ENCODE data around the gene SIDT1. TPM values are rescaled to one million over a fixed set of nuclear protein-coding genes. Genes with fewer than 3 reads are reported as not detected.

The SIDT1 gene
- total and polyA plus RNA-seq, 4 donors, result 0.08 to 2.2 (median 0.82) TPM

DNA sequence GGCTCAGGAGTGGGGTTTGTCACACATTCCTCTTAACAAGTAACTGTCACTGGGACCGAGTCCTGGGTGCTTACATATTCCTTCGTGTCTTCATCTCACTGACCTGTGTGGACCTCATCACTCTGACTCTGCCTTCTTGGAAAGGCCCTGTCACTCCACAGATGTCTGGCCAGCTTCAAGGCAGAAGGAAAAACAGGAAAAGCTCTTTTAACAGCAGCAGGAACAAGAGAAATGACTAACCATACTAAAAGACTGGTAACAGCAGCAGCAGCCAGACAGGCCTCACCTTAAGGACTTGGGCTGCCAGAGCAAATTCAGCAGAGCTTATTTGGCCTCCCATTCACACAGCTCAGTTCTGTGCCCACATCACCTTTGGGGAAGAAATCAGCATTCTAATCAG is 96.0 kb downstream of the SIDT1 start:
- no peak overlapping the region for H3K27ac ChIP-seq (ENCODE audit: low read depth in 1 of 2, low read length in 2 of 2)
- TF ChIP-seq HNF4G (IDR thresholded peaks at IDR 0.05) (no peak), REST (IDR thresholded peaks at IDR 0.05) (no peak)

DNA sequence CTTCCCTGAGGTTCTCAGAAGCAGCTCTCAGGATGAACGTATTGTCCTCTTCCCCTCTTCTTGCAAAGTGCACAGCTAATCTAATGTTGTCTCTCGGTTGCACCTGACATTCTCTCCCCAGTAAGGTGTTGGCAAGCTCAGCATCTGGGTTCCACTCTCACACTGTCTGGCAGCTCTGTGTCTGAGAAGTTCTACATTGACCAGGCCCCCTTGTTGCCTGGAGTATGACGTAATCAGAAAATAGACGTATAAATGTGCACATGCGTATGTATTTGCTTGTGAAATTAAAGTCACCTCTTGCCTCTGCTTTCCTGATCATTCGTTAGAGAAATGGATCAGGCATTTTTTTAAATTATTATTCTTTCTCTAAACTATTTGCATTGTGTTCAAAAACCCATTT is 96.4 kb downstream of the SIDT1 start:
- 86% methylated on average over 6 of the region's 6 CpGs for WGBS
- no peaks in the 10 kb centered on the region for H3K27me3 ChIP-seq (ENCODE audit: control insufficient read depth in 4 of 4, insufficient read depth in 4 of 4, low read length in 3 of 4)
- no peak overlapping the region for H3K27ac ChIP-seq (ENCODE audit: low read depth in 1 of 2, low read length in 2 of 2)
- H3K9ac ChIP-seq (ENCODE audit: low read depth in 1 of 2, low read length in 2 of 2), result no peak overlapping the region
- no peaks in the 10 kb centered on the region for H3K9me3 ChIP-seq (ENCODE audit: control insufficient read depth in 4 of 4, low read length in 3 of 4)
- DNase-seq (ENCODE audit: low spot score), result no peak
- H3K4me1 ChIP-seq (ENCODE audit: control insufficient read depth in 4 of 4, insufficient read depth in 4 of 4, low read length in 3 of 4), result peaks cover 0 to 9% (median 4%) of the 10 kb centered on the region in 4 donors
- no peaks in the 10 kb centered on the region for H3K36me3 ChIP-seq (ENCODE audit: control insufficient read depth in 4 of 4, insufficient read depth in 3 of 4, low read depth in 1 of 4, low read length in 3 of 4)
- H3K4me3 ChIP-seq (ENCODE audit: low read depth in 1 of 3, low read length in 3 of 3), result no peak overlapping the region
- TF ChIP-seq EGR1 (IDR thresholded peaks at IDR 0.05; ENCODE audit: low read depth in 2 of 2), result no peak
- TF ChIP-seq TAF1 (conservative IDR thresholded peaks at IDR 0.05), result no peak
- TF ChIP-seq REST (IDR thresholded peaks at IDR 0.05), result no peak
- TF ChIP-seq ATF3 (IDR thresholded peaks at IDR 0.05), result no peak
- TF ChIP-seq YY1 (IDR thresholded peaks at IDR 0.05), result no peak
- TF ChIP-seq GABPA (IDR thresholded peaks at IDR 0.05 in 1 of 2, conservative IDR thresholded peaks at IDR 0.05 in 1 of 2), result no peak
- no peak for TF ChIP-seq HNF4A (conservative IDR thresholded peaks at IDR 0.05)
- TF ChIP-seq JUND (IDR thresholded peaks at IDR 0.05), result no peak
- TF ChIP-seq RXRA (IDR thresholded peaks at IDR 0.05), result no peak
- TF ChIP-seq FOXA1 (IDR thresholded peaks at IDR 0.05), result no peak
- no peak for TF ChIP-seq NR2F2 (IDR thresholded peaks at IDR 0.05)
- no peak for TF ChIP-seq SP1 (IDR thresholded peaks at IDR 0.05)
- TF ChIP-seq HNF4G (IDR thresholded peaks at IDR 0.05), result no peak

More for the DNA sequence above, 96.0 kb downstream of the SIDT1 start:
- DNase-seq (ENCODE audit: low spot score), result no peak
- WGBS, result 94% methylated on average over 2 of the region's 2 CpGs
- Histone ChIP-seq H3K27me3 (ENCODE audit: control insufficient read depth in 4 of 4, insufficient read depth in 4 of 4, low read length in 3 of 4) (no peaks in the 10 kb centered on the region), H3K9ac (ENCODE audit: low read depth in 1 of 2, low read length in 2 of 2) (no peak overlapping the region), H3K9me3 (ENCODE audit: control insufficient read depth in 4 of 4, low read length in 3 of 4) (no peaks in the 10 kb centered on the region), H3K4me3 (ENCODE audit: low read depth in 1 of 3, low read length in 3 of 3) (no peak overlapping the region), H3K36me3 (ENCODE audit: control insufficient read depth in 4 of 4, insufficient read depth in 3 of 4, low read depth in 1 of 4, low read length in 3 of 4) (no peaks in the 10 kb centered on the region), H3K4me1 (ENCODE audit: control insufficient read depth in 4 of 4, insufficient read depth in 4 of 4, low read length in 3 of 4) (peaks cover 0 to 9% (median 4%) of the 10 kb centered on the region in 4 donors)

Measured in liver (tissue), 9 donors.